ENCODE results near the gene INO80E.

Gene INO80E

GRCh38 chr16:29975134-29975538 lies 20.9 kb upstream of the INO80E start:
- peak overlapping the region; percentile 85 for H3K4me3 ChIP-seq (ENCODE audit: low read depth, low read length)

DNA sequence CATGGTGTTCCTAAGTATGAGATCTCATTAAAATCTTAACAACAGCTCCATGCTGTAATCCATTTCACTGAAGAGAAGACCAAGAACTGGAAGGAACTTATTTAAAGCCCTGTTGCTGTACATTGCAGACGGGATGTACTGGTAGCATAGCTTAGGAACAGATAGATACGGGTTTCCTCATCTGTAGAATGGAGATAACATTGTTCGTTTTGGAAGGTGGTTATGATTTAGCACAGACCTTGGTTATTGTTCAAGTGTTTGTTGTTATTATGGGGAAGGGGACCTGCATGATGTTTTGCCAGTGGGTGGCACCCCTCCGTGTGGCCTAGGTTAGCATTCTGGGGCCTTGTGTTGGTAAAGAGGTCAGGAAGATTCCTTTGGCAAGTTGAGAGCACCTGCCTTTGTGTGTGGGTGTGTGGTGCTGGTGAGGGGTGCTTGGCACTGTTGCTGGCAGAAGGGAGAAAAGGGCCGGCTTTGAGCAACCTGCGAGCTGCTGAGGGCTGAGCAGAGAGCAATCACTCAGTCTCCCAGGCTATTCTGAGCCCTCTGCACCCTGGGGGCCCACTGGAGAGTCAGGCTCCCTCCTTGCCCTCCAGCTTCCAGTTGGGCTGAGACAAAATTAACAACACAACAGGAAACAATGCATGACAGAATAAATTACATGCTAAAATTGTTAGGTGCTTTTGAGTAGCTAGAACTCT lies 20.1 kb upstream of the INO80E start:
- H3K4me3 ChIP-seq (ENCODE audit: low read depth, low read length): no peak overlapping the region

GRCh38 chr16:29977063-29977825 lies 18.8 kb upstream of the INO80E start:
- H3K4me3 ChIP-seq (ENCODE audit: low read depth, low read length): no peak overlapping the region

GRCh38 chr16:29978081-29978480 lies 18.0 kb upstream of the INO80E start:
- H3K4me3 ChIP-seq (ENCODE audit: low read depth, low read length): no peak overlapping the region

DNA sequence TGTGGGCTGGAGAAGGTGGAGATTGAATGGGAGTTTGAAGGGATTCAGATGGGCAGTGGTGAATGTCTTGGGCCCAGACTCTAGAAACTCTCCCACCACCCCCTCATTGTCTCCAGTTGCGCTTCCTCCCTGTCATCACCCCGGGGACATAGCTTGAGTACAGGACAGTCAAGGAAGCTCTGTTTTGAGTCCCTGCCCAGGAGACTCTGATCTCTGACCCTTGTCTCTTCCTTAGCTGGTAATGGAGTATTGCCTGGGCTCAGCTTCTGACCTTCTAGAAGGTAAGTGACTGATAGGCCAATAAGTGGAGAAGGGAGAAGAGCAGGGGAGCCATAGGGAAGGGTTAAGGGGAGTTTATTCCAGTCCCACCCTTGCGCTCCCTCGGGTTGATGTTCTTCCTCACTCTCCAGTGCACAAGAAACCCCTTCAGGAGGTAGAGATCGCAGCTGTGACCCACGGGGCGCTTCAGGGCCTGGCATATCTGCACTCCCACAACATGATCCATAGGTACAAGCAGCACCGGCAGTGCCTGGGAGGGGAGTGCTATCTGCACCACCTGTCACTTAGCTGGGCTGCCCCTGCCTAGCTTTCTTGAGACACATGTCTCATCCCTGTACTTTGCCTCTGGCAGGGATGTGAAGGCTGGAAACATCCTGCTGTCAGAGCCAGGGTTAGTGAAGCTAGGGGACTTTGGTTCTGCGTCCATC lies 17.3 kb upstream of the INO80E start:
- H3K4me3 ChIP-seq (ENCODE audit: low read depth, low read length): no peak overlapping the region

DNA sequence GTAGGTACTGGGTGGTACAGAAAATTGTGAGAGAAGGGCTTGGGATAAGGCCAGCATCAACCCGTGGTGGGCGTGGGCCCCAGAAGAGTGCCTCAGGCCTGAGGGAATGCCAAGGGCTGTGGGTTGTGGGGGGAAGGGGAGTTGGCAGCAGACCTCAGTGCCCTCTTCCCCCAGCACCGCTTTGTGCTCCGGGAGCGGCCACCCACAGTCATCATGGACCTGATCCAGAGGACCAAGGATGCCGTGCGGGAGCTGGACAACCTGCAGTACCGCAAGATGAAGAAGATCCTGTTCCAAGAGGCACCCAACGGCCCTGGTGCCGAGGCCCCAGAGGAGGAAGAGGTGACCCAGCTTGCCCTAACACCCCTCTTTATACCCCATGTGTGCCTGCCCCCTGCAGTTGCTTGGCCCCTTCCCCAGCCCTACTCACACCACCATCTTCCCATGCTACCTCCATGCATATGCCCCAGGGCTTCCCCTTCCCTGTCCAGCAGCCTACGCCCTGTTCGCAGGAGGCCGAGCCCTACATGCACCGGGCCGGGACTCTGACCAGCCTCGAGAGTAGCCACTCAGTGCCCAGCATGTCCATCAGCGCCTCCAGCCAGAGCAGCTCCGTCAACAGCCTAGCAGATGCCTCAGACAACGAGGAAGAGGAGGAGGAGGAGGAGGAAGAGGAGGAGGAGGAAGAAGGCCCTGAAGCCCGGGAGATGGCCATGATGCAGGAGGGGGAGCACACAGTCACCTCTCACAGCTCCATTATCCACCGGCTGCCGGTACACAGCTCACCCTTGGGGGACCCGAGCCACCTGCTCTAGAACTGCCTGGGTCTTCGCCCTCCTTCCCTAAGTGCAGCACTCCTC lies 13.3 kb upstream of the INO80E start:
- H3K4me3 ChIP-seq (ENCODE audit: low read depth, low read length): no peak overlapping the region

GRCh38 chr16:29983420-29984136 lies 12.5 kb upstream of the INO80E start:
- H3K4me3 ChIP-seq (ENCODE audit: low read depth, low read length): no peak overlapping the region

DNA sequence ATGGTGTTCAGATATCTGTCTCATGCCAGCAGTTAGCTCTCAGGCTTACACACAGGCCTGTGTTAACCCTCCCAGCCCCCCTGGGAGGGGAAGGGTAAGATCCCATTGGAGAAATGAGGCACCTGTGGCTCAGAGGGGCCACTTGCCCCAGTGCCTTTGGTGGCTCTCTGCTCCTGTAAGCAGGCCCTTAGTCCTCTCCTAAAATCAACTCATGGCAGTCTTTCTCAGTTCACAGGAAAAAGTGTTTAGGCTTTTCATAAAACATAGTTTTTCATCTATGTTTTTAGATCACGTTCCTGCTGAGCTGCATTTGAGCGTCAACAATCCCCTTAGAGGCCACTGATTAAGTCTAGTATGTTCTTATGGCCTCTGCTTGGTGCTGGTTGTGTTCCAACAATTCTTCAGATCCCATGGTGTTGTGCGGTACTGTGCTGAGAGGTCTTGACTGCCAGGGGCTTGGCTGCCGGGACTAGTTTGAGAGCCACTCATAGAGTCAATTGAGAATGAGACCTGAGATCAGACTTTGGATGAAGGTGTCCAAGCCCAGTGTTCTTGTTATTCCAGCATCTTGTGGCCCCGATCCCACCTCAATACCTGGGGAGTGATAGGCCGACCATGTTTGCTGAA lies 11.8 kb upstream of the INO80E start:
- H3K4me3 ChIP-seq (ENCODE audit: low read depth, low read length): no peak overlapping the region

DNA sequence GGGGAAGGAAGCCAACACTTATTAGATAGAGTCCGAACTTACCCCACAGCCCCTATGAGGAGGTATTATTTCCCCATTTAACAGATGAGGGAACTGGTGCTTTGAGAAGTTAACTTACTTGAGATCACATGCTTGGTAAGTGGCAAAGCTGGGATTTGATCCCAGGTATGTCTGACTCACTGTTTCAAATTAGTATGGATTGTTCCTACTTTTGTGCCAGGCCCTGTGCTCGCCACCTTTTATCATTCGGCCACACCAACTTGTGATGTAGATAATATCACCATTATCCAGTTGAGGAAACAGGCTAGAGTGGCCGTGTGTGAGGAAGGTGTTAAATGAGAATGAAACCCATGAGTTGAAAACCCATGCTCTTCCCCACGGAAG lies 11.3 kb upstream of the INO80E start:
- H3K4me3 ChIP-seq (ENCODE audit: low read depth, low read length): no peak overlapping the region

DNA sequence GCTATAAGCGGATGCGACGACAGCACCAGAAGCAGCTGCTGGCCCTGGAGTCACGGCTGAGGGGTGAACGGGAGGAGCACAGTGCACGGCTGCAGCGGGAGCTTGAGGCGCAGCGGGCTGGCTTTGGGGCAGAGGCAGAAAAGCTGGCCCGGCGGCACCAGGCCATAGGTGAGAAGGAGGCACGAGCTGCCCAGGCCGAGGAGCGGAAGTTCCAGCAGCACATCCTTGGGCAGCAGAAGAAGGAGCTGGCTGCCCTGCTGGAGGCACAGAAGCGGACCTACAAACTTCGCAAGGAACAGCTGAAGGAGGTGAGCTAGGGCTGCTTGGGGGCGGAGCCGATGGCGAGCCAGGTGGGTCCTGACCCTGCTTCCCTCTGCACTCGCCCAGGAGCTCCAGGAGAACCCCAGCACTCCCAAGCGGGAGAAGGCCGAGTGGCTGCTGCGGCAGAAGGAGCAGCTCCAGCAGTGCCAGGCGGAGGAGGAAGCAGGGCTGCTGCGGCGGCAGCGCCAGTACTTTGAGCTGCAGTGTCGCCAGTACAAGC lies 10.7 kb upstream of the INO80E start:
- no peak overlapping the region for H3K4me3 ChIP-seq (ENCODE audit: low read depth, low read length)

DNA sequence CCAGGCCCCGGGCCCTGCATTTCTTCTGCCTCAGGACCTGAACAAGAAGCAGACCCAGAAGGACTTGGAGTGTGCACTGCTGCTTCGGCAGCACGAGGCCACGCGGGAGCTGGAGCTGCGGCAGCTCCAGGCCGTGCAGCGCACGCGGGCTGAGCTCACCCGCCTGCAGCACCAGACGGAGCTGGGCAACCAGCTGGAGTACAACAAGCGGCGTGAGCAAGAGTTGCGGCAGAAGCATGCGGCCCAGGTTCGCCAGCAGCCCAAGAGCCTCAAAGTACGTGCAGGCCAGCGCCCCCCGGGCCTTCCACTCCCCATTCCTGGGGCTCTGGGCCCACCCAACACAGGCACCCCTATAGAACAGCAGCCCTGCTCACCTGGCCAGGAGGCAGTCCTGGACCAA lies 9.8 kb upstream of the INO80E start:
- no peak overlapping the region for H3K4me3 ChIP-seq (ENCODE audit: low read depth, low read length)

DNA sequence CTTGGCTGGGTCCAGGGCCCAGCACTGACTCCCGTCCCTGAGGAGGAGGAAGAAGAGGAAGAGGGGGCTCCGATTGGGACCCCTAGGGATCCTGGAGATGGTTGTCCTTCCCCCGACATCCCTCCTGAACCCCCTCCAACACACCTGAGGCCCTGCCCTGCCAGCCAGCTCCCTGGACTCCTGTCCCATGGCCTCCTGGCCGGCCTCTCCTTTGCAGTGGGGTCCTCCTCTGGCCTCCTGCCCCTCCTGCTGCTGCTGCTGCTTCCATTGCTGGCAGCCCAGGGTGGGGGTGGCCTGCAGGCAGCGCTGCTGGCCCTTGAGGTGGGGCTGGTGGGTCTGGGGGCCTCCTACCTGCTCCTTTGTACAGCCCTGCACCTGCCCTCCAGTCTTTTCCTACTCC lies 9.1 kb upstream of the INO80E start:
- H3K4me3 ChIP-seq (ENCODE audit: low read depth, low read length): no peak overlapping the region

- H3K4me3 ChIP-seq (ENCODE audit: low read depth, low read length): no peak overlapping the region
Measured at GRCh38 chr16:29987371-29988085, 8.5 kb upstream of the INO80E start.

- no peak overlapping the region for H3K4me3 ChIP-seq (ENCODE audit: low read depth, low read length)
Measured at GRCh38 chr16:29988346-29989075, 7.5 kb upstream of the INO80E start.

- no peak overlapping the region for H3K4me3 ChIP-seq (ENCODE audit: low read depth, low read length)
Measured at GRCh38 chr16:29989111-29989858, 6.8 kb upstream of the INO80E start.

DNA sequence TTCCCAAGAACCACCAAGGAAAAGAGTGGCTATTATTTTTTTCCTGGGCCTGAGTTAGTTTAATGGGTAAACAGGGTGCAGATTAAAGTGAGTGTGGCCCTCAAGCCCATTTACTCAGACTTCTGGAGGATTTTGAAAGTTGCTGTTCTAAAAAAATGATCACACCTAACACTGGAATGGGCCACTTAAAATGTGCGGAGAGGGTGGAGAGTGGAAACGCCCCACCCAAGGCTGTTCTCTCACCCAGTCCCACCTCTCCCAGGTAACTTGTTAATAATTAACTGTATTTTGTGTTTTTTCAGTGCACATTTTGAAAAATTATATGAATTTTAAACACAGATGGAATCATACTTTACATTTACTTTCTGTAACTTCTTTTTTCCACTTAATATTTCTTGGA lies 6.0 kb upstream of the INO80E start:
- H3K4me3 ChIP-seq (ENCODE audit: low read depth, low read length): no peak overlapping the region

DNA sequence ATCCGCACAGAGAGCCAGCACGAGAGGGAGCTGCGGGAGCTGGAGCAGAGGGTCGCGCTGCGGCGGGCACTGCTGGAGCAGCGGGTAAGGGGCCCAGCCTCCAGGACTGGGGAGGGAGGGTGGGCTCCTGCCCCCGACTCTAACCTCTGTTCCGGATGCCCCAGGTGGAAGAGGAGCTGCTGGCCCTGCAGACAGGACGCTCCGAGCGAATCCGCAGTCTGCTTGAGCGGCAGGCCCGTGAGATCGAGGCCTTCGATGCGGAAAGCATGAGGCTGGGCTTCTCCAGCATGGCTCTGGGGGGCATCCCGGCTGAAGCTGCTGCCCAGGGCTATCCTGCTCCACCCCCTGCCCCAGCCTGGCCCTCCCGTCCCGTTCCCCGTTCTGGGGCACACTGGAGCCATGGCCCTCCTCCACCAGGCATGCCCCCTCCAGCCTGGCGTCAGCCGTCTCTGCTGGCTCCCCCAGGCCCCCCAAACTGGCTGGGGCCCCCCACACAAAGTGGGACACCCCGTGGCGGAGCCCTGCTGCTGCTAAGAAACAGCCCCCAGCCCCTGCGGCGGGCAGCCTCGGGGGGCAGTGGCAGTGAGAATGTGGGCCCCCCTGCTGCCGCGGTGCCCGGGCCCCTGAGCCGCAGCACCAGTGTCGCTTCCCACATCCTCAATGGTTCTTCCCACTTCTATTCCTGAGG lies 5.0 kb upstream of the INO80E start:
- H3K4me3 ChIP-seq (ENCODE audit: low read depth, low read length): no peak overlapping the region
